HG03521 (cell line): ENCODE measurements around the gene CD300LF.

ENCODE experiments used
- ATAC-seq: cut with Tn5 transposase; IDR thresholded peaks from one replicate; pipeline ENCODE4 v1.9.1; 2021; ENCODE audit warnings: mild to moderate bottlenecking, moderate library complexity; ENCODE audit not compliant: unreplicated experiment

The CD300LF gene

DNA sequence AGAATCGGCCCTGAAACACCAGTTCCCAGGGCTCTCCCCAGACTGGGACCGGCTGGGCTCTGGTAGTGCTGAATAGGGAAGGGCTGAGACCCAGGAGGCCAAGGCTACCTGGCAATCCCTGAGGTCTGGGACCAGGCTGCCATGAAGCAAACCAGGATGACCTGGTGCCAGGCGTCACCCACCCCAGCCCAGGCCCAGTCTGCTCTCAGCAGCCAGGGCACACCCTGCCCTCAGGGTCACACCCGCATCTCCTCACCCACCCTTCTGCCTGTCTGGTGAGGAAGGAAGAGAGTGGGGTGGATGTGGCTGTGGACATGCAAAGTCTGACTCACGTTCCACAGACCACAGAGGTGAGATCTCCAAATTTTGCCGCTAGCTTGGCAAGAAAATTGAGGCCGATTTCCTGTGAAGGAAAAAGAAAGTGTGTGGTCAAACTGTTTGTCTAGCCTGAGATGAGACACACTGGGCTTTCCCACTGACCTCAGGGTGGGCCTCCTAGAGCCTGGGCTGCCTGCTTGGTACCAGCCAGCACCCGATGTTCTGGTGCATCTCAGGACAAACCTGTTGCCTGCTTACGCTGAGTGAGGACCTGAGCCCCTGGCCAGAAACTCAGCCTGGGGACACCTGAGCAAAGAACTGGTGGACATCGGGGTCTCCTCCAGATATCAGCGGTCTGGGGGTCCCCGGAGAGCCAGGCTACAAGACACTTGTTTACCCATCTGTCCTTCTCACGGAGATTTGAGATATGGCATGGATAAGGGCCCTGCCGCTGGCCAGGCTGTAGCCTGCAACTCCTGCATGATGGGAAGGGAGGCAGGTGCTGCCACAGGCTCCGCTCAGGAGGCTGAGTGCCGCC, 18.0 kb upstream of the CD300LF start:
- ATAC-seq = no peak

- ATAC-seq = no peak
Measured at GRCh38 chr17:74729866-74730265, 17.1 kb upstream of the CD300LF start.

GRCh38 chr17:74729368-74729767, 16.6 kb upstream of the CD300LF start:
- no peak for ATAC-seq

DNA sequence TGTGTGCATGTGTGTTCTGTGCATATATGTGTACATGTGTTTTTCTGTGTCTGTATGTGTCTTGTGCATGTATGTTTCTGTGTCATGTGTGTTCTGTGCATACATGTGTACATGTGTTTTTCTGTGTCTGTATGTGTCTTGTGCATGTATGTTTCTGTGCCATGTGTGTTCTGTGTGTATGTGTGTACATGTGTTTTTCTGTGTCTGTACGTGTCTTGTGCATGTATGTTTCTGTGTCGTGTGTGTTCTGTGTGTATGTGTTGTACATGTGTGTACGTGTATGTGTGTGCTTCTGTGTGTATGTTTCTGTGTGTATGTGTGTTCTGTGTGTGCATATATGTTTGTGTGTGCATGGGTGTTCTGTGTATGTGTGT, 16.0 kb upstream of the CD300LF start:
- ATAC-seq = no peak

DNA sequence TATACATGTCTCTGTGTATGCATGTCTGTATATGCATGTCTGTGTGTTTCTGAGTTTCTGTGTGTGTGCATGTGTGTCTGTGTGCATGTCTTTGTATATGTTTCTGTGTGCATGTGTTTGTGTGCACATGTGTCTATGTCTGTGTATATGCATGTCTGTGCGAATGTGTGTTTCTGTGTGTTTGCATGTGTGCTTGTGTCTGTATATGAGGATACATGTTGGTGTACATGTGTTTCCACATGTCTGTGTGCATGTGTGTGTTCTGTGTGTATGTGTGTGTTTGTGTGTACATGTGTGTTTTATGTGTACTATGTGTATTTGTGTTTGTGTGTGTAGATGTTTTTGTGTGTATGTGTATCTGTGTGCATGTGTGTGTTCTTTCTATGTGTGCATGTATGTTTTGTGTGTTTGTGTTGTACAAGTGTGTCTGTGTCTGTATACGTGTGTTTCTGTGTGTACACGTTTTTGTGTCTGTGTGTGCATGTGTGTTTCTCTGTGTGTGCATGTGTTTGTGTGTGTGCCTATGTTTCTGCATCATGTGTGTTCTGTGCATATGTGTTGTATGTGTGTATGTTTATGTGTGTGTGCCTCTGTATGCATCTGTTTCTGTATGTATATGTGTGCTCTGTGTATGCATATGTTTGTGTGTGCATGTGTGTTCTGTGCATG, 15.4 kb upstream of the CD300LF start:
- ATAC-seq = no peak

GRCh38 chr17:74725111-74725510, 12.4 kb upstream of the CD300LF start:
- ATAC-seq = no peak

GRCh38 chr17:74723891-74724290, 11.2 kb upstream of the CD300LF start:
- no peak for ATAC-seq

GRCh38 chr17:74722782-74723181, 10.1 kb upstream of the CD300LF start:
- ATAC-seq = no peak

DNA sequence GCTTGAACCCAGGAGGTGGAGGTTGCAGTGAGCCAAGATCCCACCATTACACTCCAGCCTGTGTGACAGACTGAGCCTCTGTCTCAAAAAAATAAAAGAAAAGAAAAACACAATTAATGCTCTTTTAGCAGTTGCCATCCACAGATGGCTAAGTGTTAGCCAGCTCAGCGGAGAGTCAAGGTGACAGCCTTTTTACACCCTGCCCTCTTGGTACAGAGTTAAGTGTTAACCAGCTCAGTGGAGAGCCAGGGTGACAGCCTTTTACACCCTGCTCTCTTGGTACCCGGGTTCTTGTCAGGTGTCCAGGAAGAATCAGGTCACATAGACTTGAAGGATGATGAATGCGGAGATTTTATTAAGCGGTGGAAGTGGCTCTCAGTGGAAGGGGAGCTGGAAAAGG, 7.8 kb upstream of the CD300LF start:
- ATAC-seq = no peak

DNA sequence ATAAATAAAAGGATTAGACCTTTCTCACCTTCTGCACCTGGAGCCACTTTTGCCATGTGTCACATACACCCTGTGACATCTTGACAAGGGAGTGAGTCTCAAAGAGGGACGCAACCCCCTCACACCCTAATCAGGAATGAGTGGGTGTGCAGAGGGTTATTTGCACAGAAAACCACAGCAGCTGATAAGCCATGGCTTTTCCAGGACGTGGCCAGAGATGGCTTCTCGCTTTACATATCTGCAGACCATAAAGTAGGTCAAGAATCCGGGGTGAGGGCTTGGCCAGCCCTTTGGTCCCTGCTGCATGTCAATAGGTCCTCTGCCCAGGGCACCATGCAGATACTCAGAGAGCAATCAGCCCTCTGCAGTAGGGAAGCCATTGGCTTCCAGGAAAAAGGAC, 2.4 kb upstream of the CD300LF start:
- ATAC-seq = no peak

- ATAC-seq = no peak
Measured at GRCh38 chr17:74713171-74713755, 540 bp upstream of the CD300LF start.

- no peak for ATAC-seq
Measured at GRCh38 chr17:74712301-74712700, 422 bp downstream of the CD300LF start.

- no peak for ATAC-seq
Measured at GRCh38 chr17:74711058-74711824, 1.5 kb downstream of the CD300LF start.

DNA sequence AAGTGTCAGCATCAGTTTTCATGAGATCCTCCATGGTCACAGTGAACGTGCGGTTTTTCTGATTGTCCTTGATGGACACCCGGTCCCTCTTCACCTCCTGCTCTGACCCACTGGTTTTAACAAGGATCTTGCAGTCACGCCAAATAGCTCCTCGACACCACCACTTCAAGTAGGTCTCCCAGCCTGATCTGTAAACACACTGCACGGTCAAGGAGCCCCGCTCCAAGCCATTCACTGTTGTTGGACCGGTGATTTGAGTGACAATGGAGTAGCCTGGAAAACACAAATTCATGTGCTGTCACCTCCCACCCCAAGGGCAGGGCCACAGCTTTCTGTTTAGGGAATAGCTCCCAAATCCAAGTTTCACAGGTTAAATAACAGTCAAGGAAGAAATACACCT, 8.2 kb downstream of the CD300LF start:
- ATAC-seq = no peak

GRCh38 chr17:74703311-74703710, 9.4 kb downstream of the CD300LF start:
- no peak for ATAC-seq

GRCh38 chr17:74702116-74702871, 10.4 kb downstream of the CD300LF start:
- no peak for ATAC-seq

DNA sequence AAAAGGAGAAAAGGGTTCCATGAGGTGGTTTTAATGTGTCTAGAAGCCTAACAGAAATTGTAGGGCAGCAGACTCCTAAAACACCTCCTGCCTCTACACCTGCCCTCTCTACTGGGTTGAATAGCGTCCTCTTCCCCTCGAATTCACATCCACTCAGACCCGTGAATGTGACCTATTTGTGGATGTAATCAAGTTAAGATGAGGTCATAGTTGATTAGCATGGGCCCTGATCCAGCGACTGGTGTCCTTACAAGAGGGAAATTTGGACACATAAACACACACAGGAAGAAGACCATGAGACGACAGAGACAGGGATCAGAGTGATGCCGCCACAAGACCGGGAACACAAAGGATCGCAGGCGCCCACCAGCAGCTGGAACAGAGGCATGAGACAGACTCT, 13.5 kb downstream of the CD300LF start:
- ATAC-seq = no peak

DNA sequence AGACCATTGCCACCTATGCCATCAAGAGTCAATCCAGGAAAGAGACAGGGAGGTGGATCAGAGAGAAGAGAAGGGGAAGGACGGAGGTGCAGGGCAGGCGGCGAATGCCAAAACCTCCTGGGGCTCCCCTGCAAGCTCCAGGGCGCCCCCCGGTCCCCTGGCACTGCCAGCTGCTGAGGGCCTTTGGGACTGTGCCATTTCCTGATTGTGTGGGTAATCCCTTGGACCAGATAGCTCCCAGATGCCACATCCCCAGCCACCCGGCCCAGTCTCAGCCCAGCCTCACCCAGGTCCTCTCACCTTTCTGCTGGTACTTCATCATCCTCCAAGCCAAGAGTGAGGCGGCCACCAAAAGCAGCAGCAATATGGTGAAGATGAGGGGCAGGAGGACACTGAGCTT, 14.7 kb downstream of the CD300LF start:
- ATAC-seq = no peak

GRCh38 chr17:74697515-74697914, 15.2 kb downstream of the CD300LF start:
- no peak for ATAC-seq

DNA sequence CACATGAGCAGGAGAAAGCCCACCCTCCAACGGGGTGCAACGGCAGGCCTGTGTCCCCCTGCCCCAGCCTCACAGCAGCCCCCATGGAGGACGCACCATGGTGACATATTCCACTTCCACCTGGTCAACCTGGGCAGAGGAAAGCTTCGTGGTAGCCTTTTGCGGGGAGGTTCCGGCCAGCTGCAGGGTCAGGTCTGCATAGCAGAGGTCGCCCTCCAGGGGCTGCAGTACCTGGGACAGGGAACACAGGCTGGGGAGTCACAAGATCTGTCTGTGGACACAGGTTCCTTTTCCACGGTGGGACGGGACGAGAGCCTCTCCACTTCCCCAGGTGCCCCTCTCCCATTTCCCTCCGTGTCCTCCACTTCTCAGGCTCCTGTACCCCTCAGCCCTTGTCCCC, 17.1 kb downstream of the CD300LF start:
- ATAC-seq = no peak

DNA sequence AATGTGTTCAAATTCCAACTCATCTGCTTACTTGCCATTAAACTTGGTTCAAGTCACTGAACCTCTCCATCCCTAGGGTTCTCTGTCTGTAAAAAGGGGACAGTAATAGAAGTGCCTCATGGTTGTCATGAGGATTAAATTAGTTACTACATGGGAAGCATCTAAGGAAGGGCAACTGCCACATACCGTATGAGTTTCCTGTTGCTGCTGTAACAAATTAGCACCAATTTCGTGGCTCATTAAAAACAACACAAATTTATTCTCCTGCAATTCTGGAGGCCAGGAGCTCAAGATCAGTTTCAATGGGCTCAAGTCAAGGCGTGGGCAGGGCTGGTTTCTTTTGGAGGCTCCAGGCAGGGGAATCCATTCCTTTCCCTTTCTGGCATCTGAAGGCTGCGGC, 18.6 kb downstream of the CD300LF start:
- no peak for ATAC-seq
